HFFc6 (cell line): ENCODE data around the gene TRMO. TPM values are rescaled to one million over a fixed set of nuclear protein-coding genes. Genes with fewer than 3 reads are reported as not detected.

Experiments used
- DNase-seq: peaks from one replicate; pipeline ENCODE4 v3.0.0-alpha.2; 2018
- H3K27ac Mint-ChIP-seq: 2 replicates; pipeline ENCODE4 v1.8.0; 2020; ENCODE audit warnings: mild to moderate bottlenecking, mixed read lengths
- H3K27me3 Mint-ChIP-seq: 2 replicates; pipeline ENCODE4 v1.8.0; 2021; ENCODE audit warnings: mild to moderate bottlenecking, moderate library complexity, mixed read lengths; ENCODE audit not compliant: insufficient read depth
- H3K36me3 Mint-ChIP-seq: 2 replicates; pipeline ENCODE4 v1.8.0; 2021; ENCODE audit warnings: low read depth, mixed read lengths
- H3K4me1 Mint-ChIP-seq: 2 replicates; pipeline ENCODE4 v1.8.0; 2020; ENCODE audit warnings: low read depth, mixed read lengths
- H3K4me3 Mint-ChIP-seq: 2 replicates; pipeline ENCODE4 v1.8.0; 2020; ENCODE audit warnings: mild to moderate bottlenecking, moderate library complexity, mixed read lengths
- H3K9me3 Mint-ChIP-seq: 2 replicates; pipeline ENCODE4 v1.8.0; 2020; ENCODE audit warnings: mild to moderate bottlenecking, mixed read lengths
- total RNA-seq, 6 experiments: library from RNA; stranded (reverse); fragmentation: NEBNext Ultra II Directional; extraction: Animal tissue kit (Norgen Biotek cat#: 25700); gene quantifications; 2 replicates in 1 of 6; 3 replicates in 5 of 6; pipeline ENCODE4 v1.2.3, GENCODE V29; 2021
- TF ChIP-seq, protein P1 (sequence below): fragments of 200-600 bp; sonication (generic); IDR thresholded peaks from 2 replicates; pipeline ENCODE4 v1.5.0; 2021; ENCODE audit warnings: antibody characterized with exemption, mild to moderate bottlenecking

TRMO gene
- total RNA-seq, 6 experiments from 2014 or later: 8.4 to 10.9 (median 9.6) TPM

- Mint-ChIP-seq H3K27ac (no peak overlapping the region; the same call in 1 of the 2 replicates), H3K27me3 (peaks cover 22% of the 10 kb centered on the region), H3K4me3 (no peak overlapping the region), H3K4me1 (peaks cover 40% of the 10 kb centered on the region), H3K9me3 (peaks cover 18% of the 10 kb centered on the region), H3K36me3 (peaks cover 27% of the 10 kb centered on the region)
- TF ChIP-seq, protein P1, sequence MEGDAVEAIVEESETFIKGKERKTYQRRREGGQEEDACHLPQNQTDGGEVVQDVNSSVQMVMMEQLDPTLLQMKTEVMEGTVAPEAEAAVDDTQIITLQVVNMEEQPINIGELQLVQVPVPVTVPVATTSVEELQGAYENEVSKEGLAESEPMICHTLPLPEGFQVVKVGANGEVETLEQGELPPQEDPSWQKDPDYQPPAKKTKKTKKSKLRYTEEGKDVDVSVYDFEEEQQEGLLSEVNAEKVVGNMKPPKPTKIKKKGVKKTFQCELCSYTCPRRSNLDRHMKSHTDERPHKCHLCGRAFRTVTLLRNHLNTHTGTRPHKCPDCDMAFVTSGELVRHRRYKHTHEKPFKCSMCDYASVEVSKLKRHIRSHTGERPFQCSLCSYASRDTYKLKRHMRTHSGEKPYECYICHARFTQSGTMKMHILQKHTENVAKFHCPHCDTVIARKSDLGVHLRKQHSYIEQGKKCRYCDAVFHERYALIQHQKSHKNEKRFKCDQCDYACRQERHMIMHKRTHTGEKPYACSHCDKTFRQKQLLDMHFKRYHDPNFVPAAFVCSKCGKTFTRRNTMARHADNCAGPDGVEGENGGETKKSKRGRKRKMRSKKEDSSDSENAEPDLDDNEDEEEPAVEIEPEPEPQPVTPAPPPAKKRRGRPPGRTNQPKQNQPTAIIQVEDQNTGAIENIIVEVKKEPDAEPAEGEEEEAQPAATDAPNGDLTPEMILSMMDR: no peak
- DNase-seq: no peak
Measured at GRCh38 chr9:97864396-97864795, 57.9 kb downstream of the TRMO start.

- TF ChIP-seq, protein P1: no peak
- Mint-ChIP-seq H3K9me3 (peaks cover 18% of the 10 kb centered on the region), H3K4me1 (peaks cover 44% of the 10 kb centered on the region), H3K27ac (no peak overlapping the region), H3K36me3 (peaks cover 24% of the 10 kb centered on the region), H3K27me3 (peaks cover 19% of the 10 kb centered on the region), H3K4me3 (no peak overlapping the region)
- no peak for DNase-seq
Measured at GRCh38 chr9:97863314-97863713, 59.0 kb downstream of the TRMO start.

GRCh38 chr9:97861148-97861475 lies 61.2 kb downstream of the TRMO start:
- Mint-ChIP-seq H3K9me3 (peaks cover 7% of the 10 kb centered on the region), H3K27me3 (peaks cover 29% of the 10 kb centered on the region)

GRCh38 chr9:97860451-97861147 lies 61.7 kb downstream of the TRMO start:
- peaks cover 71% of the 10 kb centered on the region for H3K4me1 Mint-ChIP-seq
- H3K27me3 Mint-ChIP-seq: peaks cover 31% of the 10 kb centered on the region
- no peak overlapping the region for H3K4me3 Mint-ChIP-seq
- H3K36me3 Mint-ChIP-seq: peaks cover 33% of the 10 kb centered on the region
- H3K27ac Mint-ChIP-seq: peak overlapping the region; percentile 42; the same call in 1 of the 2 replicates
- TF ChIP-seq, protein P1: no peak
- peaks cover 3% of the 10 kb centered on the region for H3K9me3 Mint-ChIP-seq
- no peak for DNase-seq

More at GRCh38 chr9:97861148-97861475, 61.2 kb downstream of the TRMO start:
- Mint-ChIP-seq H3K36me3 (peaks cover 33% of the 10 kb centered on the region), H3K27ac (peak overlapping the region; percentile 3; the same call in 1 of the 2 replicates), H3K4me1 (peaks cover 66% of the 10 kb centered on the region), H3K4me3 (no peak overlapping the region)
- no peak for DNase-seq
- TF ChIP-seq, protein P1: no peak

DNA sequence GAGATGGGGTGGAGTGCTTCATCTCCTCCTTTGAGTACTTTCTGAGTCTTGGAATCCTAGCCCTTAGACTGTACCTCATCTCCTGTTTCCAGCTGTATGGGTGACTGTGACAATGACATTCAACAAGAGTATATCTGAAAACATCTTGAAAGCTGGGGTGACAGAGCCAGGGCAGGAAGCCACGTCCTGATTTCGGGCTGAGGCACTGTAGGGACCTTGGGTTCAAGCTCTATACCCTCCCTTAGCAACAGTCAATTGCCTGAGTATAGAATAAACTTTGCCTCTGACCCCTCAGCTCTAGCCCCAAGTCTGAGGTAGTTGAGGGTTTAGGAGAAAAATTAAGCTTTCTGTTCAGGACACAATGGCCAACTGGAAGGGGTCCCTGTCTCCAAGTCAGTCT lies 63.0 kb downstream of the TRMO start:
- H3K4me1 Mint-ChIP-seq: peaks cover 68% of the 10 kb centered on the region
- peaks cover 4% of the 10 kb centered on the region; the same call in 1 of the 2 replicates for H3K9me3 Mint-ChIP-seq
- TF ChIP-seq, protein P1: no peak
- peaks cover 34% of the 10 kb centered on the region for H3K36me3 Mint-ChIP-seq
- peak overlapping the region; percentile 89; the same call in 1 of the 2 replicates for H3K4me3 Mint-ChIP-seq
- H3K27ac Mint-ChIP-seq: peak overlapping the region; percentile 42; the same call in 1 of the 2 replicates
- DNase-seq: no peak
- H3K27me3 Mint-ChIP-seq: peaks cover 39% of the 10 kb centered on the region
